ENCODE data around the gene KRTAP5-9. TPM values are rescaled to one million over a fixed set of nuclear protein-coding genes. Genes with fewer than 3 reads are reported as not detected.

KRTAP5-9 gene
- total RNA-seq: not detected in 2 replicates

GRCh38 chr11:71548120-71548519, at the start of gene KRTAP5-9:
KRTAP5-9 (plus strand) TSS chr11:71548420; CDS start chr11:71548658, 238 bp downstream.

GRCh38 chr11:71526796-71527575, 21.2 kb upstream of the KRTAP5-9 start, which contains the start of gene KRTAP5-7:
KRTAP5-7 (plus strand) TSS chr11:71527267; CDS start chr11:71527301, 34 bp downstream.

GRCh38 chr11:71537977-71538665, 10.1 kb upstream of the KRTAP5-9 start, which contains the start of gene KRTAP5-8:
KRTAP5-8 (plus strand) TSS chr11:71538025; CDS start chr11:71538056, 31 bp downstream.

GRCh38 chr11:71565263-71565662, 17.0 kb downstream of the KRTAP5-9 start, which contains the start of gene KRTAP5-10:
KRTAP5-10 (plus strand) TSS chr11:71565563; CDS start chr11:71565588, 25 bp downstream.

GRCh38 chr11:71582309-71582895, 34.2 kb downstream of the KRTAP5-9 start, which contains the start of gene KRTAP5-11:
KRTAP5-11 (minus strand) TSS chr11:71582875; CDS start chr11:71582837, 38 bp downstream.

Other genes with a start within 250 kb of the KRTAP5-9 start
- gene DHCR7, start 100.0 kb upstream of the KRTAP5-9 start, total RNA-seq: 28.4 and 29.9 TPM in 2 replicates
- gene NADSYN1, start 95.2 kb upstream of the KRTAP5-9 start, total RNA-seq: 74.8 and 137 TPM in 2 replicates
- not detected in 2 replicates for gene KRTAP5-7, start 21.2 kb upstream of the KRTAP5-9 start, total RNA-seq
- gene KRTAP5-8, start 10.4 kb upstream of the KRTAP5-9 start, total RNA-seq: not detected in 2 replicates
- not detected in 2 replicates for gene KRTAP5-10, start 17.1 kb downstream of the KRTAP5-9 start, total RNA-seq
- gene KRTAP5-11, start 34.5 kb downstream of the KRTAP5-9 start, total RNA-seq: not detected in 2 replicates

Data from regular cardiac myocyte (primary cell).